ENCODE data around the gene BTBD9. TPM values are rescaled to one million over a fixed set of nuclear protein-coding genes. Genes with fewer than 3 reads are reported as not detected.
A peak's percentile ranks its signal among the peaks of the same experiment; 100 is the strongest.
"Not testable (repeated sequence)": the region's sequence is repeated elsewhere in the genome, so short reads cannot be mapped to it uniquely, and the experiment has no call there.

BTBD9 gene
- total RNA-seq, 2 experiments from 2014 or later: 11.0 to 13.8 TPM

GRCh38 chr6:38638941-38639497 lies 710 bp downstream of the BTBD9 start:
- Mint-ChIP-seq H3K27ac (peak overlapping the region; percentile 83), H3K4me1 (peaks cover 47% of the 10 kb centered on the region), H3K27me3 (no peaks in the 10 kb centered on the region), H3K36me3 (peaks cover 6% of the 10 kb centered on the region), H3K9me3 (ENCODE audit: low read depth) (no peaks in the 10 kb centered on the region), H3K4me3 (peak overlapping the region; percentile 90)
- DNase-seq: peak; percentile 71
- CTCF ChIA-PET: interaction anchor here (1.0 to 2.2 kb wide), 2 partner anchors 75 to 934 kb away, joined by 3 to 9 read pairs; no protein-coding TSS in a partner anchor
- peak; percentile 59 for ATAC-seq

- peaks cover 47% of the 10 kb centered on the region for H3K4me1 Mint-ChIP-seq
Observed at GRCh38 chr6:38637756-38638155, 2.0 kb downstream of the BTBD9 start.

DNA sequence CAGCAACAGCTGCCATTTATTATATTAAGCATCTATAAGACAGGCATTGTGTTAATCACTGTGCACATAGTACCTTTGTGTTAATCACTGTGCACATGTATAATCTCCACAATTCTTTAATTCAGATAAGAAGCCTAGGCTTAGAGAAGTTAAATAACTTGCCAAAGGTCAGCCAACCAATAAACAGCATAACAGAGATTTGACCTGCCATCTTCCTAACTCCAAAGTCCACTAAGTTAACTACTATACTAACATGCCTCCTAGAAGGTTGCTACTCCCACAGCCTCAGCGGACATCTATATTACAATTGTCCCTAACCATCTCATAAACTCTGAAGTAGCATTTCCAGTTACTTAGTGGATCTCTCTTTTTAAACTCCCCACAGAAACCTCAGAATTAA lies 3.7 kb downstream of the BTBD9 start:
- Mint-ChIP-seq H3K4me3 (no peak overlapping the region), H3K27ac (no peak overlapping the region), H3K4me1 (peaks cover 42% of the 10 kb centered on the region), H3K27me3 (no peaks in the 10 kb centered on the region), H3K36me3 (peaks cover 2% of the 10 kb centered on the region), H3K9me3 (ENCODE audit: low read depth) (peaks cover 3% of the 10 kb centered on the region)
- ATAC-seq: no peak
- DNase-seq: no peak
- CTCF ChIA-PET: no interaction called here

More at GRCh38 chr6:38637756-38638155, 2.0 kb downstream of the BTBD9 start:
- H3K36me3 Mint-ChIP-seq: peaks cover 4% of the 10 kb centered on the region
- ATAC-seq (no peak), DNase-seq (no peak)
- H3K9me3 Mint-ChIP-seq (ENCODE audit: low read depth): no peaks in the 10 kb centered on the region
- H3K27ac Mint-ChIP-seq: no peak overlapping the region
- CTCF ChIA-PET: no interaction called here
- H3K27me3 Mint-ChIP-seq: no peaks in the 10 kb centered on the region
- H3K4me3 Mint-ChIP-seq: no peak overlapping the region

GRCh38 chr6:38634518-38634917 lies 5.2 kb downstream of the BTBD9 start:
- peaks cover 3% of the 10 kb centered on the region for H3K9me3 Mint-ChIP-seq (ENCODE audit: low read depth)
- peaks cover 2% of the 10 kb centered on the region for H3K36me3 Mint-ChIP-seq
- no peak overlapping the region for H3K4me3 Mint-ChIP-seq
- ATAC-seq (no peak), DNase-seq (no peak)
- peaks cover 35% of the 10 kb centered on the region for H3K4me1 Mint-ChIP-seq
- CTCF ChIA-PET: no interaction called here
- H3K27ac Mint-ChIP-seq: no peak overlapping the region
- H3K27me3 Mint-ChIP-seq: no peaks in the 10 kb centered on the region

DNA sequence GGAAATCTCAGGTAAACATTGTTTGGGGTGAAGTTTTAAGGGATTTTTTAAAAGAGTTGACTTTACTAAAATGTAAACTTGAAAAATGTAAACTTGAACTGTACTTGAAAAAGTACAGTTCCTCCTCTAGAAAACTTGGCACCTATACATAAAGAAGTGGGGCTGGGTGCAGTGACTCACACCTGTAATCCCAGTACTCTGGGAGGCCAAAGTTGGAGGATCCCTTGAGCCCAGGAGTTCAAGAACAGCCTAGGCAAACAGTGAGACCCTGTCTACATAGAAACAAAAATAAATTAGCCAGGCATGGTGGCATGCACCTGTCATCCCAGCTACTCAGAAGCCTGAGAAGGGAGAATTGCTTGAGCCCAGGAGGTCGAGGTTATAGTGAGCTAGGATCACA lies 7.2 kb downstream of the BTBD9 start:
- peaks cover 22% of the 10 kb centered on the region for H3K4me1 Mint-ChIP-seq
- no peak for ATAC-seq
- H3K27ac Mint-ChIP-seq: no peak overlapping the region
- H3K9me3 Mint-ChIP-seq (ENCODE audit: low read depth): peaks cover 3% of the 10 kb centered on the region
- CTCF ChIA-PET: no interaction called here
- DNase-seq: no peak
- peaks cover 2% of the 10 kb centered on the region for H3K36me3 Mint-ChIP-seq
- H3K4me3 Mint-ChIP-seq: no peak overlapping the region
- no peaks in the 10 kb centered on the region for H3K27me3 Mint-ChIP-seq

DNA sequence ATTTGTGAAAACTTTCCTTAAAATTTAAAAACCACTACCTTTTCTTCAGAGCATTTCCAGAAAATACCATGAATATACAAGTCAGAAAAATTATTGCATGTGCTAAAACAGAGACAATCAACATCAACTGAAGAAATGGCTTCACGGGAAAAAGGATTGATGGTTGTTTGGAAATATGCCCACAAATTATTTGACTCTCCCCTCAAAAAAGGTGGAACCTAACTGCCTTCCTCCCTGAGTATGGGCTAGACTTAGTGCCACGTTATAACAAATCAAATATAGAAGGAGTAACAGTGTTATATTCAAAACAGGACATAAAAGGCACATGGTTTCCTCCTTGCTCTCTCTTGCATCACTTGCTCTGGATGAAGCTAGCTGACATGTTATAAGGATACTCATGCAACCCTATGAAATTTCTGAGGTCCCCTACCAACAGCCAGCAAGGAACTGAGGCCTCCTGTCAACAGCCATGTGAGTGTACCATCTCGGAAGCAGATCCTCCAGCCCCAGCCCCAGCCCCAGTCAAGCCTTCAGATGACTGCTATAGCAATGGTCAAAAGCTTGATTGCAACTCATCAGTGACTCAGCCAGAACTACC lies 8.4 kb downstream of the BTBD9 start:
- no peak for DNase-seq
- H3K9me3 Mint-ChIP-seq (ENCODE audit: low read depth): peaks cover 3% of the 10 kb centered on the region
- H3K36me3 Mint-ChIP-seq: peaks cover 2% of the 10 kb centered on the region
- CTCF ChIA-PET: no interaction called here
- H3K4me1 Mint-ChIP-seq: peaks cover 12% of the 10 kb centered on the region
- H3K27ac Mint-ChIP-seq: no peak overlapping the region
- no peaks in the 10 kb centered on the region for H3K27me3 Mint-ChIP-seq
- ATAC-seq: no peak
- no peak overlapping the region for H3K4me3 Mint-ChIP-seq

- Mint-ChIP-seq H3K27me3 (no peaks in the 10 kb centered on the region), H3K4me3 (no peak overlapping the region), H3K4me1 (no peaks in the 10 kb centered on the region), H3K9me3 (ENCODE audit: low read depth) (no peaks in the 10 kb centered on the region), H3K27ac (no peak overlapping the region), H3K36me3 (peaks cover 1% of the 10 kb centered on the region)
- ATAC-seq: no peak
- DNase-seq: no peak
- CTCF ChIA-PET: no interaction called here
Observed at GRCh38 chr6:38625217-38625616, 14.5 kb downstream of the BTBD9 start.

GRCh38 chr6:38619342-38619741 lies 20.4 kb downstream of the BTBD9 start:
- H3K27ac Mint-ChIP-seq; DNase-seq; CTCF ChIA-PET; H3K4me3 Mint-ChIP-seq; H3K27me3 Mint-ChIP-seq; H3K4me1 Mint-ChIP-seq; H3K9me3 Mint-ChIP-seq (ENCODE audit: low read depth); ATAC-seq; H3K36me3 Mint-ChIP-seq: not testable (repeated sequence)

GRCh38 chr6:38618301-38618700 lies 21.4 kb downstream of the BTBD9 start:
- H3K27me3 Mint-ChIP-seq; H3K9me3 Mint-ChIP-seq (ENCODE audit: low read depth); H3K4me1 Mint-ChIP-seq; H3K36me3 Mint-ChIP-seq; CTCF ChIA-PET; H3K27ac Mint-ChIP-seq; H3K4me3 Mint-ChIP-seq; DNase-seq; ATAC-seq: not testable (repeated sequence)

DNA sequence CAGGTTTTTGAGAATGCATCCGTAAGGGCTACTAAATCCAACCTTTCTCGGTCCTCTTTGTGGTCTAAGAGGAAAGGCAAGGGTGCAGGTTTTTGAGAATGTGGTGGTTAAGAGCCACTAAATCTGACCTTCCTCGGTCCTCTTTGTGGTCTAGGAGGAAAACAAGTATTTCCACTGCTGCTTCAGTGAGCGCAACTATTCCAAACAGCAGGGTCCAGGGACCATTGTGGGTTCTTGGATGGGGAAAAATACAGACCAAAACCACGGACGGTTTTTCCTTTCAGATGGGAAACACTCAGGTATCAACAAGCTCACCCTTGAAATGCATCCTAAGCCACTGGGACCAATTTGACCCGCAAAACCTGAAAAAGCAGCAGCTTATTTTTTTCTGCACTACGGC lies 21.9 kb downstream of the BTBD9 start:
- Mint-ChIP-seq H3K27me3 (no peaks in the 10 kb centered on the region), H3K4me3 (no peak overlapping the region), H3K27ac (no peak overlapping the region), H3K9me3 (ENCODE audit: low read depth) (no peaks in the 10 kb centered on the region), H3K36me3 (no peaks in the 10 kb centered on the region), H3K4me1 (no peaks in the 10 kb centered on the region)
- DNase-seq (no peak), ATAC-seq (no peak)
- CTCF ChIA-PET: no interaction called here

GRCh38 chr6:38612143-38612965 lies 27.4 kb downstream of the BTBD9 start:
- H3K27ac Mint-ChIP-seq: no peak overlapping the region
- ATAC-seq (no peak), DNase-seq (no peak)
- H3K4me3 Mint-ChIP-seq: no peak overlapping the region
- CTCF ChIA-PET: no interaction called here
- H3K36me3 Mint-ChIP-seq: peaks cover 2% of the 10 kb centered on the region
- H3K4me1 Mint-ChIP-seq: no peaks in the 10 kb centered on the region
- no peaks in the 10 kb centered on the region for H3K9me3 Mint-ChIP-seq (ENCODE audit: low read depth)
- H3K27me3 Mint-ChIP-seq: no peaks in the 10 kb centered on the region

GRCh38 chr6:38610050-38610625 lies 29.6 kb downstream of the BTBD9 start:
- CTCF ChIA-PET: no interaction called here
- Mint-ChIP-seq H3K36me3 (peaks cover 2% of the 10 kb centered on the region), H3K9me3 (ENCODE audit: low read depth) (no peaks in the 10 kb centered on the region), H3K27ac (no peak overlapping the region), H3K27me3 (no peaks in the 10 kb centered on the region), H3K4me3 (no peak overlapping the region), H3K4me1 (no peaks in the 10 kb centered on the region)
- no peak for ATAC-seq
- no peak for DNase-seq

DNA sequence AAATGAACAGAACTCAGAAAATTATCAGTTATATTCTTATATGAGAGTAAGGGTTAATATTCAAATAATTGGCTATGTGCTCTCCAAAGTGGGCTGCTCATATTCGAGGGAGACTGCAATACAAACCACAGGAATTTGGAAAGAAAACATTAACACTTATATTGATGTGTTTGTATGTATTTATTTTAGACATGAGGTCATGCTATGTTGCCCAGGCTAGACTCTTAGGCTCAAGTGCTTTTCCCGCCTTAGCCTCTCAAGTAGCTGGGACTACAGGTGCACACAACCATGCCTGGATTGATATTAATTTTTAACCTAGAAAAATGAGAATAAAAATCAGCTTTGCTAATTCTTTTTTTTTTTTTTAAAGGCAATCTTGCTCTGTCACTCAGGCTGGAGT lies 35.0 kb downstream of the BTBD9 start:
- Mint-ChIP-seq H3K9me3 (ENCODE audit: low read depth) (no peaks in the 10 kb centered on the region), H3K36me3 (peaks cover 2% of the 10 kb centered on the region), H3K27me3 (no peaks in the 10 kb centered on the region), H3K4me1 (no peaks in the 10 kb centered on the region), H3K27ac (no peak overlapping the region), H3K4me3 (no peak overlapping the region)
- DNase-seq: no peak
- CTCF ChIA-PET: no interaction called here
- ATAC-seq: no peak

- DNase-seq (no peak), ATAC-seq (no peak)
- Mint-ChIP-seq H3K27ac (no peak overlapping the region), H3K4me1 (no peaks in the 10 kb centered on the region), H3K36me3 (no peaks in the 10 kb centered on the region), H3K4me3 (no peak overlapping the region), H3K27me3 (no peaks in the 10 kb centered on the region), H3K9me3 (ENCODE audit: low read depth) (no peaks in the 10 kb centered on the region)
- CTCF ChIA-PET: no interaction called here
Observed at GRCh38 chr6:38603966-38604365, 35.8 kb downstream of the BTBD9 start.

All from activated CD8-positive, alpha-beta memory T cell treated with anti-CD3 and anti-CD28 coated beads, Interleukin-2, amount 10 ng/mL, durations not matched to agents 7 days and 5 days (primary cell).